Measurements from ENCODE around the gene CLEC2A. TPM values are rescaled to one million over a fixed set of nuclear protein-coding genes. Genes with fewer than 3 reads are reported as not detected.
"Not testable (repeated sequence)": the region's sequence is repeated elsewhere in the genome, so short reads cannot be mapped to it uniquely, and the experiment has no call there.

CLEC2A gene
- total RNA-seq, 1 donor from 2014 or later: not detected

- DNase-seq: no peak
Measured at GRCh38 chr12:9881246-9881645, 50.9 kb downstream of the CLEC2A start, which contains the start of gene KLRF2. Gene KLRF2, plus strand, starts transcription at chr12:9881489. Its CDS starts 107 bp downstream, at chr12:9881596.

- no peak for DNase-seq
Measured at GRCh38 chr12:9880532-9881078, 51.6 kb downstream of the CLEC2A start.

GRCh38 chr12:9876120-9876519, 56.0 kb downstream of the CLEC2A start:
- DNase-seq: not testable (repeated sequence)

GRCh38 chr12:9872742-9873141, 59.4 kb downstream of the CLEC2A start:
- DNase-seq: peak; percentile 55

GRCh38 chr12:9872162-9872561, 60.0 kb downstream of the CLEC2A start:
- peak; percentile 25 for DNase-seq

GRCh38 chr12:9870286-9870866, 61.8 kb downstream of the CLEC2A start:
- DNase-seq: peak; percentile 21

- DNase-seq: peak; percentile 32
Measured at GRCh38 chr12:9869307-9870161, 62.6 kb downstream of the CLEC2A start, which contains the start of gene CLEC2B. Gene CLEC2B, minus strand, starts transcription at chr12:9869354.

GRCh38 chr12:9868951-9869306, 63.2 kb downstream of the CLEC2A start:
- DNase-seq: no peak

GRCh38 chr12:9868311-9868801, 63.8 kb downstream of the CLEC2A start:
- no peak for DNase-seq

- DNase-seq: no peak
Measured at GRCh38 chr12:9867531-9867930, 64.6 kb downstream of the CLEC2A start.

GRCh38 chr12:9866860-9867269, 65.3 kb downstream of the CLEC2A start:
- DNase-seq: no peak

GRCh38 chr12:9864913-9865675, 67.1 kb downstream of the CLEC2A start:
- no peak for DNase-seq

Other genes starting within 250 kb of the CLEC2A start
- 0.41 TPM for gene CLECL1, start 199.3 kb downstream of the CLEC2A start, total RNA-seq
- gene CD69, start 171.5 kb downstream of the CLEC2A start, total RNA-seq: 4.6 TPM
- 0.51 TPM for gene KLRF1, start 104.9 kb downstream of the CLEC2A start, total RNA-seq
- 25.2 TPM for gene CLEC2B, start 63.0 kb downstream of the CLEC2A start, total RNA-seq
- gene KLRF2, start 50.9 kb downstream of the CLEC2A start, total RNA-seq: not detected
- not detected for gene CLEC12A, start 39.0 kb upstream of the CLEC2A start, total RNA-seq
- not detected for gene CLEC1B, start 66.8 kb upstream of the CLEC2A start, total RNA-seq
- not detected for gene CLEC12B, start 78.3 kb upstream of the CLEC2A start, total RNA-seq
- 0.82 TPM for gene CLEC9A, start 98.3 kb upstream of the CLEC2A start, total RNA-seq
- 2.7 TPM for gene CLEC1A, start 166.6 kb upstream of the CLEC2A start, total RNA-seq
- 3.6 TPM for gene CLEC7A, start 197.8 kb upstream of the CLEC2A start, total RNA-seq
- 1.2 TPM for gene OLR1, start 239.8 kb upstream of the CLEC2A start, total RNA-seq
- not detected for gene TMEM52B, start 246.7 kb upstream of the CLEC2A start, total RNA-seq